AG09319 (cell line): ENCODE results near the gene CDKN2A.

Experiments
- DNase-seq: peaks from one replicate; pipeline ENCODE4 v3.0.0-alpha.2; 2010; ENCODE audit warnings: low read depth; ENCODE audit errors: extremely low read depth
- TF ChIP-seq, protein P1 (sequence below): IDR thresholded peaks from 2 replicates; pipeline ENCODE4 v1.5.1; 2011; ENCODE audit warnings: low read depth, mild to moderate bottlenecking, inconsistent platforms, low read length, moderate library complexity

Gene CDKN2A

DNA sequence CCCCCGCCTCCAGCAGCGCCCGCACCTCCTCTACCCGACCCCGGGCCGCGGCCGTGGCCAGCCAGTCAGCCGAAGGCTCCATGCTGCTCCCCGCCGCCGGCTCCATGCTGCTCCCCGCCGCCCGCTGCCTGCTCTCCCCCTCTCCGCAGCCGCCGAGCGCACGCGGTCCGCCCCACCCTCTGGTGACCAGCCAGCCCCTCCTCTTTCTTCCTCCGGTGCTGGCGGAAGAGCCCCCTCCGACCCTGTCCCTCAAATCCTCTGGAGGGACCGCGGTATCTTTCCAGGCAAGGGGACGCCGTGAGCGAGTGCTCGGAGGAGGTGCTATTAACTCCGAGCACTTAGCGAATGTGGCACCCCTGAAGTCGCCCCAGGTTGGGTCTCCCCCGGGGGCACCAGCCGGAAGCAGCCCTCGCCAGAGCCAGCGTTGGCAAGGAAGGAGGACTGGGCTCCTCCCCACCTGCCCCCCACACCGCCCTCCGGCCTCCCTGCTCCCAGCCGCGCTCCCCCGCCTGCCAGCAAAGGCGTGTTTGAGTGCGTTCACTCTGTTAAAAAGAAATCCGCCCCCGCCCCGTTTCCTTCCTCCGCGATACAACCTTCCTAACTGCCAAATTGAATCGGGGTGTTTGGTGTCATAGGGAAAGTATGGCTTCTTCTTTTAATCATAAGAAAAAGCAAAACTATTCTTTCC, 19.3 kb downstream of the CDKN2A start:
- TF ChIP-seq, protein P1, sequence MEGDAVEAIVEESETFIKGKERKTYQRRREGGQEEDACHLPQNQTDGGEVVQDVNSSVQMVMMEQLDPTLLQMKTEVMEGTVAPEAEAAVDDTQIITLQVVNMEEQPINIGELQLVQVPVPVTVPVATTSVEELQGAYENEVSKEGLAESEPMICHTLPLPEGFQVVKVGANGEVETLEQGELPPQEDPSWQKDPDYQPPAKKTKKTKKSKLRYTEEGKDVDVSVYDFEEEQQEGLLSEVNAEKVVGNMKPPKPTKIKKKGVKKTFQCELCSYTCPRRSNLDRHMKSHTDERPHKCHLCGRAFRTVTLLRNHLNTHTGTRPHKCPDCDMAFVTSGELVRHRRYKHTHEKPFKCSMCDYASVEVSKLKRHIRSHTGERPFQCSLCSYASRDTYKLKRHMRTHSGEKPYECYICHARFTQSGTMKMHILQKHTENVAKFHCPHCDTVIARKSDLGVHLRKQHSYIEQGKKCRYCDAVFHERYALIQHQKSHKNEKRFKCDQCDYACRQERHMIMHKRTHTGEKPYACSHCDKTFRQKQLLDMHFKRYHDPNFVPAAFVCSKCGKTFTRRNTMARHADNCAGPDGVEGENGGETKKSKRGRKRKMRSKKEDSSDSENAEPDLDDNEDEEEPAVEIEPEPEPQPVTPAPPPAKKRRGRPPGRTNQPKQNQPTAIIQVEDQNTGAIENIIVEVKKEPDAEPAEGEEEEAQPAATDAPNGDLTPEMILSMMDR, result no peak
- no peak for DNase-seq

DNA sequence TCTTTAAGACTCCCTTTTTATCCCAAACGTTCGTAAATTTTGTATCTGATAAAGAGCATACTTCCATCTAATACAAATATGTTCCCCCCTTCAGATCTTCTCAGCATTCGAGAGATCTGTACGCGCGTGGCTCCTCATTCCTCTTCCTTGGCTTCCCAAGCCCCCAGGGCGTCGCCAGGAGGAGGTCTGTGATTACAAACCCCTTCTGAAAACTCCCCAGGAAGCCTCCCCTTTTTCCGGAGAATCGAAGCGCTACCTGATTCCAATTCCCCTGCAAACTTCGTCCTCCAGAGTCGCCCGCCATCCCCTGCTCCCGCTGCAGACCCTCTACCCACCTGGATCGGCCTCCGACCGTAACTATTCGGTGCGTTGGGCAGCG, 19.9 kb downstream of the CDKN2A start:
- DNase-seq, result no peak
- TF ChIP-seq, protein P1, result no peak

DNA sequence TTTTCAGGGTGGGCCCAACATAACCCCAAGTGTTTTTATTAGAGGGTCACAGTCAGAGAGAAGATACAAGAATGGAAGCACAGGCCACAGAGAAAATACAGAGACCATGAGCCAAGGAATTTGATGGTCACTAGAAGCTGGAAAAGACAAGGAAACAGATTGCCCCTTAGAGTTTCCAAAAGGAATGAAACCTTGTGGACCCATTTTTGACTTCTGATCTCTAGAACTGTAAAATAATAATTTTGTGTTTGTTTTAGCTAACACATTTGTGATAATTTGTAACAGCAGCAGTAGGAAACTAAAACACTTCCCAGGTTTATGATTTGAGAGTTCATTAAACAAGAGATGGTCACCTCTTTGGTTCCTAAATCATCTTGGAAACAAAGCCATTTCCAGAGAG, 21.8 kb downstream of the CDKN2A start:
- DNase-seq, result no peak
- TF ChIP-seq, protein P1, result no peak

DNA sequence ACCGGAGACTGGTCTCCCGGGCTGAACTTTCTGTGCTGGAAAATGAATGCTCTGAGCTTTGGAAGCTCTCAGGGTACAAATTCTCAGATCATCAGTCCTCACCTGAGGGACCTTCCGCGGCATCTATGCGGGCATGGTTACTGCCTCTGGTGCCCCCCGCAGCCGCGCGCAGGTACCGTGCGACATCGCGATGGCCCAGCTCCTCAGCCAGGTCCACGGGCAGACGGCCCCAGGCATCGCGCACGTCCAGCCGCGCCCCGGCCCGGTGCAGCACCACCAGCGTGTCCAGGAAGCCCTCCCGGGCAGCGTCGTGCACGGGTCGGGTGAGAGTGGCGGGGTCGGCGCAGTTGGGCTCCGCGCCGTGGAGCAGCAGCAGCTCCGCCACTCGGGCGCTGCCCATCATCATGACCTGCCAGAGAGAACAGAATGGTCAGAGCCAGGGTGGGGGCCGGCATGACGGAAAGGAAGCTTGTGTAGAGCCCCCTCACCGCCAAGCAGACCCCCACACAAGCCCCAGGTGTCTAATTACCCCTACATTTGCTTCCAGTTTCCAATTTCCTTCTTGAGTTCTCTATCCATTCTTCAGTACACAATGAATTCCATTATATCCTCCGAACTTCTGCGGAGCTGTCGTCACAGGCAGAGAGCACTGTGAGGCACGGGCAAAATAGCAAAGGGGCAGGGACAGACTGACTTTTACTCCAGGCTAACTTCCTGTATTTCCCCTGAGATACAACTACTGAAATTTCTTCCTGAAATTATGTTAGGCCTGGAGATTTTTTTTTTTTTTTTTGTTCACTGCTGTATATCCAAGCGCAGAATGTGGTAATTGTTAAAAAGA, 23.2 kb downstream of the CDKN2A start:
- DNase-seq, result no peak

DNA sequence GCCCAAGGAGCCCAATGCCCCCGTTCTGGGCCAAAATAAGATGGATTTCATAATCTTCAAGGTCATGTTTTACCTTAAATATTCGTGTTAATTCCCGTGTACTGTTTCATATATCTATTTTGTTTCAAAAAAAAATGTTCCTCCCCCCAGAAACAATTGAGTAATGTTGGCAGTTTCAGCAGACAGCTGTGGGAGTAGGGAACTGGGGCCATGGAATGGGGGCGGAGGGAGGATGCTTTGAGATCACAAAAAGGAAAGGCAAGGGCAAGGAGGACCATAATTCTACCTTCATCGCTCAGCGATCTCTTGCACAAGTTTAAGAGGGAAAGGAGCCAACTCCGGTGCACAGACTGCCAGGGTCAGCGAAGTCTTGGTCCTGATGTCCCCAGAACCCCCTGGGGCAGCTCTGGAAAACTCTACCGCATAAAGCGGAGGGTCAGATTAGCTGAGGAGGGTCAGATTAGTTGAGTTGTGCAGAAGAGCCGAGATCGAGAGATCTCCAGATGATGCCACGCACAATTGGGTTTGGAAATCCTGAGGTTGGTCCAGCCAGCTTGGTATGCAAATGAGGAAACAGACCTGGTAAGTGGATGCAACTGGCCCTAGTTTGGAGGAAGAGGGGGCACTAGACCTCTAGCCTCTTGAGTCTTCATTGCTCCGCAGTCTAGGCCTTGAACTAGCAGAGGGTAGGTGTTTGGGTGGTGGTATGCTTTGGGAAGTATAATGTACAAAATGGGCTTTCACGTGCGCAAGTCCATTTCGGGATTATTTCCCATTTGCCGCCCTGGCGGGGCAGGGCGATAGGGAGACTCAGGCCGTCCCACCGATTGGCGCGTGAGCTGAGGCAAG, 24.0 kb downstream of the CDKN2A start:
- no peak for DNase-seq
- TF ChIP-seq, protein P1, result no peak

More for the DNA sequence above, 23.2 kb downstream of the CDKN2A start:
- TF ChIP-seq, protein P1, result no peak

DNA sequence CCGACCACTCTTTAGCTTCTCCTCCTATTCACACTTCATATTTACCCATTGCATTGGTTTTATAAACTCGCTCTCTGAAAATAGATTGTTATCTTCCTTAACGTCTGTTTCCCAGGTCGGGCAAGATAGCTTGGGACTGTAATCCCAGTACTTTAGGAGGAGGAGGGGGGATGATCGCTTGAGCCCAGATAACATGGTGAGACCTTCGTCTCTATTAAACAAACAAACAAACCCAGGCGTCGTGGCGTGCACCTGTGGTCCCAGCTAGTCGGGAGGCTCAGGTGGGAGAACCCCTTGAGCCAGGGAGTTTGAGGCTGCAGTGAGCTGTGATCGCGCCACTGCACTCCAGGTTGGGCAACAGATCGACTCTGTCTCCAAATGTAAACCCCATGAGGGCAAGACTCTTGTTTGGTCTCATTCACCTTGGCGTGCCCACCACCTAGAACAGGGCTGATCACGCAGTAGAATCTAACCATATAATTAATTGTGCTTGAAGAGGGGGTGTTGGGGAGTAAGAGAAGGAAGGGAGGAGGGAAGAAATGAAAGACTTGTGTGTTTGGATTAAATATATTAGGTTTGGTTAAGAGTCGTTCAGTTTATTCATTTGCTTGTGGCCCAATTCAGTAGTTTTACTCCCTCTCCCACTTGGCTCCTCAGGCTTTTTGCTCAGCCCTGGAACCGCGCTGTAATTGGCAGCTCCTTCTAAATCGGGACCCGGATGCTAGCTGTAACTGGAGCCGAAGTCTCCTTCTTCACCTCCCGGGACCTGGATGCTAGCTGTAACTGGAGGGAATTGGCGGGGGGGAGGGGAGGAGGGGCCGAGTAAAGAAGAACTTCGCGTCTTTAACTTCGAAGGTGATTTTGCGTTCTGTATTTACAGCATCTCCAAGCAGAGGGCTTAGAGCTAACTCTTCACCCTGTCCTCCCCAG, 24.9 kb downstream of the CDKN2A start:
- no peak for DNase-seq
- TF ChIP-seq, protein P1, result no peak
